Measurements from ENCODE around the gene RPH3AL.

RPH3AL gene

DNA sequence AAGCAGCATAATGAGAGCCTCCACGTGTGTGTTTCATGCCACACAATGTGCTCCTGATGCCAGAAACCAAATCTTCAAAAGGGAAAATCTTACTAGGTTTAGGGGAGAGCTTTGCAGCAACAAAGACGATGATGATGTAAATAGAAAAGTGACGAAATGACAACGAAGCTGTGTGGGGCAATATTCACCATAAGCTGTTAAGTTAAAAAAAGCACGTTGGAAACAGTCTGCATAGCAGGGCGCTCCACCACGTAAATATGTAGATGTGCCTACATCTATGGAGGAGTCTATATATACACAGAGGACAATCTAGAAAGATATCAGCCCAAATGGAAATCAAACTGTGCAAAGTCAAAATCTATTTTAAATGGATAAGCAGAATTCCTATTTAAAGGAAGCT is 61.0 kb downstream of the RPH3AL start:
- no peak overlapping the region for H3K4me3 ChIP-seq (ENCODE audit: low read depth in 1 of 2, low read length in 2 of 2)
- H3K9me3 ChIP-seq (ENCODE audit: control insufficient read depth in 1 of 2, low read length in 2 of 2) = no peaks in the 10 kb centered on the region
- H3K36me3 ChIP-seq (ENCODE audit: control insufficient read depth in 1 of 2, insufficient read depth in 2 of 2, low read length in 2 of 2) = peaks cover 0 to 11% of the 10 kb centered on the region in 2 donors
- no peak overlapping the region for H3K27ac ChIP-seq (ENCODE audit: low read depth, low read length)
- H3K27me3 ChIP-seq (ENCODE audit: control insufficient read depth in 1 of 2, insufficient read depth in 2 of 2, low read length in 2 of 2) = no peaks in the 10 kb centered on the region
- no peaks in the 10 kb centered on the region for H3K4me1 ChIP-seq (ENCODE audit: control insufficient read depth in 1 of 2, insufficient read depth in 2 of 2, low read length in 2 of 2)
- H3K9ac ChIP-seq (ENCODE audit: low read depth in 1 of 2, low read length in 2 of 2) = no peak overlapping the region

DNA sequence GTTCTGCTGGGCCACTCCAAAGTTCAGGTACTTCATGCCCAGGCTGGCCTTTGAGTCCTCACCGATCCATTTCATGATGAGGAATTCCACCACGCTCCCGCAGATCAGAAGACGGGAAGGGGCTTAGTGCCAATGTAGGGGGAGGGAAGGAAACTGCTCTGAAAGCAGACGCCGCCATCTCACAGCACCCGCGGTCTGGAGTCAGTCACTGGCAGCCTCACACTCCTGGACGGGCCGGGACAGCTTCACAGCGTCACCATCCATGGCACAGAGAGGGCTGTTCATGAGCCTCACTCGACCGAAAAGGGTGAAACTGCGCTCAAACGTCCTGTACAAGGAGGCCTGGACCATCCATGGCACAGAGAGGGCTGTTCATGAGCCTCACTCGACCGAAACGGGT is 62.0 kb downstream of the RPH3AL start:
- Histone ChIP-seq H3K9ac (ENCODE audit: low read depth in 1 of 2, low read length in 2 of 2) (no peak overlapping the region), H3K27me3 (ENCODE audit: control insufficient read depth in 1 of 2, insufficient read depth in 2 of 2, low read length in 2 of 2) (no peaks in the 10 kb centered on the region), H3K4me3 (ENCODE audit: low read depth in 1 of 2, low read length in 2 of 2) (no peak overlapping the region), H3K9me3 (ENCODE audit: control insufficient read depth in 1 of 2, low read length in 2 of 2) (no peaks in the 10 kb centered on the region), H3K36me3 (ENCODE audit: control insufficient read depth in 1 of 2, insufficient read depth in 2 of 2, low read length in 2 of 2) (peaks cover 0 to 11% of the 10 kb centered on the region in 2 donors), H3K4me1 (ENCODE audit: control insufficient read depth in 1 of 2, insufficient read depth in 2 of 2, low read length in 2 of 2) (no peaks in the 10 kb centered on the region), H3K27ac (ENCODE audit: low read depth, low read length) (no peak overlapping the region)

DNA sequence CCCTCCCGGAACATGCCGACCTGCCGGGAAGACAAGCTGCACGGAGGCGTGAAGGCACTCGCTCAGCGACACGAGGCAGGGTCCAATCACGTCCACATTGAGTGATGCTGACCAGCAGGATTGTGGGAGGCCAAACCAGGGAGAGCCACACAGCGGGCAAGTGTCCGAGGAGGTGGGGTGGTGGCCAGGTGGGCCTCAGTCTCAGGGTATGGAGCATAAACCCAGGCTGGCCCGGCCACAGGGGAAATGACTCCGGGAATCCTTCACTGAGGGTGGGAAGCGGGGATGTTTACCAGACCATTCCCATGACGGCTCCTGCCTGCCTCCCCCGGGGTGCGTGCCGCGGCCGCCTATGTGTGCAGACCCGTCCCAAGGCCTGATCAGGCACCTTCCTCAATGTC is 62.5 kb downstream of the RPH3AL start:
- no peaks in the 10 kb centered on the region for H3K27me3 ChIP-seq (ENCODE audit: control insufficient read depth in 1 of 2, insufficient read depth in 2 of 2, low read length in 2 of 2)
- no peak overlapping the region for H3K9ac ChIP-seq (ENCODE audit: low read depth in 1 of 2, low read length in 2 of 2)
- H3K9me3 ChIP-seq (ENCODE audit: control insufficient read depth in 1 of 2, low read length in 2 of 2) = no peaks in the 10 kb centered on the region
- peaks cover 0 to 11% of the 10 kb centered on the region in 2 donors for H3K36me3 ChIP-seq (ENCODE audit: control insufficient read depth in 1 of 2, insufficient read depth in 2 of 2, low read length in 2 of 2)
- no peak overlapping the region for H3K27ac ChIP-seq (ENCODE audit: low read depth, low read length)
- H3K4me1 ChIP-seq (ENCODE audit: control insufficient read depth in 1 of 2, insufficient read depth in 2 of 2, low read length in 2 of 2) = no peaks in the 10 kb centered on the region
- H3K4me3 ChIP-seq (ENCODE audit: low read depth in 1 of 2, low read length in 2 of 2) = no peak overlapping the region

DNA sequence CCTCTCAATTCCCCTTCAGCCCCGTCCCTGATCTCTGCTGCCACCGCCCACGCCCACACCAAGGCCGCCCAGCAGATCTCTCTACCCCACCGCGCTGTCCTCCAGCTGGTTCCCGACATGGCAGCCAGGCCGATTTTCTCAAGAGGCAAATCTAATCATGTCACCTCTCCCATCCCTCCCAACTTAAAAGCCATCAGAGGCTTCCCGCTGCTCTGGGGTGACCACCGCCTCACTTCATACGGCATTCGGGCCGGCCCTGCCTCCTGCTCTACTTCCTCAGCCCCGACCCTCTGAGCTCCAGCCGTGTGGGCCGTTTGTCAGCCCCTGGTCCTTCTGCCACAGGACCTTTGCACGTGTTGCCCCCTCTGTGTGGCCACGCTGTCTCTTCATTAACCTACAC is 63.2 kb downstream of the RPH3AL start:
- Histone ChIP-seq H3K4me1 (ENCODE audit: control insufficient read depth in 1 of 2, insufficient read depth in 2 of 2, low read length in 2 of 2) (no peaks in the 10 kb centered on the region), H3K36me3 (ENCODE audit: control insufficient read depth in 1 of 2, insufficient read depth in 2 of 2, low read length in 2 of 2) (peaks cover 0 to 11% of the 10 kb centered on the region in 2 donors), H3K4me3 (ENCODE audit: low read depth in 1 of 2, low read length in 2 of 2) (no peak overlapping the region), H3K9ac (ENCODE audit: low read depth in 1 of 2, low read length in 2 of 2) (no peak overlapping the region), H3K27ac (ENCODE audit: low read depth, low read length) (no peak overlapping the region), H3K27me3 (ENCODE audit: control insufficient read depth in 1 of 2, insufficient read depth in 2 of 2, low read length in 2 of 2) (no peaks in the 10 kb centered on the region), H3K9me3 (ENCODE audit: control insufficient read depth in 1 of 2, low read length in 2 of 2) (no peaks in the 10 kb centered on the region)

DNA sequence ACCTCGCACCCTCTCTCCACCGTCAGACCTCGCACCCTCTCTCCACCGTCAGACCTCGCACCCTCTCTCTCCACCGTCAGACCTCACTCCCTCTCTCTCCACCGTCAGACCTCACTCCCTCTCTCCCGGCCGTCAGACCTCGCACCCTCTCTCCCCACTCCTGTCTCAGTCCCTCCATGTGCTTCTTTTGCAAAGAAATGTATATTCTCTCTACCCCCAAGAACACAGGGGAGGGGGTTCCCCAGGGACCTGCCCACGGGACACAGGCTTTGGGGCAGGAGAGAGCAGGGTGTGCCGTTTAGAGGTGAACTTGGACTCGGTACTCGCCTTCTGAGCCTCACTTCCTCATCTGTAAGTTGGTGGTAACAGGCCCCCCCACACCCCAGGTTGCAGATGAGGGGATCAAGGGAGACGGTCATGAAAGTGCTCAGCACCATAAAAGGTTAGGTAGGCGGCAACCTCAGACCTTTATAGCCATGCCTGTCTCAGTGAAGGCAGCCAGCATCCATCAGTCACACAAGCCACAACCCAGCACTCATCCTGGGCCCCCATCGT is 63.7 kb downstream of the RPH3AL start:
- Histone ChIP-seq H3K27me3 (ENCODE audit: control insufficient read depth in 1 of 2, insufficient read depth in 2 of 2, low read length in 2 of 2) (no peaks in the 10 kb centered on the region), H3K4me3 (ENCODE audit: low read depth in 1 of 2, low read length in 2 of 2) (no peak overlapping the region), H3K9ac (ENCODE audit: low read depth in 1 of 2, low read length in 2 of 2) (no peak overlapping the region), H3K27ac (ENCODE audit: low read depth, low read length) (no peak overlapping the region), H3K4me1 (ENCODE audit: control insufficient read depth in 1 of 2, insufficient read depth in 2 of 2, low read length in 2 of 2) (no peaks in the 10 kb centered on the region), H3K9me3 (ENCODE audit: control insufficient read depth in 1 of 2, low read length in 2 of 2) (no peaks in the 10 kb centered on the region), H3K36me3 (ENCODE audit: control insufficient read depth in 1 of 2, insufficient read depth in 2 of 2, low read length in 2 of 2) (peaks cover 0 to 11% of the 10 kb centered on the region in 2 donors)

DNA sequence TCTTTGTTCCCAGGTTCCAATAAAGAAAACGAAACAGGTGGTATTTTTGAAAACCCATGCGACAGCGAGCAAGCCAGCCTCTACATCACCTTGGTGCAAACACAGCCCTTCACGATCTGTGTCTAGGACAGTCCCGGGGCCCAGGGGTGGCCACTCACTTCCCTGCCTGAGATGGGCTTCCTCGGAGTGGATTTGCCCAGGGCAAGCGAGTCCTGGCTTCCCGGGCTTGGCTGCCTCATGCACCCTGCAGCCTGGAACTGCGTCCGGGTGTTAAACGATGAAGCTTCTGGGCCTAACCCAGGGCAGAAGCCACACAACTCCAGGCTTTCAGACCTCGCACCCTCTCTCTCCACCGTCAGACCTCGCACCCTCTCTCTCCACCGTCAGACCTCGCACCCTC is 66.0 kb downstream of the RPH3AL start:
- no peaks in the 10 kb centered on the region for H3K4me1 ChIP-seq (ENCODE audit: control insufficient read depth in 1 of 2, insufficient read depth in 2 of 2, low read length in 2 of 2)

DNA sequence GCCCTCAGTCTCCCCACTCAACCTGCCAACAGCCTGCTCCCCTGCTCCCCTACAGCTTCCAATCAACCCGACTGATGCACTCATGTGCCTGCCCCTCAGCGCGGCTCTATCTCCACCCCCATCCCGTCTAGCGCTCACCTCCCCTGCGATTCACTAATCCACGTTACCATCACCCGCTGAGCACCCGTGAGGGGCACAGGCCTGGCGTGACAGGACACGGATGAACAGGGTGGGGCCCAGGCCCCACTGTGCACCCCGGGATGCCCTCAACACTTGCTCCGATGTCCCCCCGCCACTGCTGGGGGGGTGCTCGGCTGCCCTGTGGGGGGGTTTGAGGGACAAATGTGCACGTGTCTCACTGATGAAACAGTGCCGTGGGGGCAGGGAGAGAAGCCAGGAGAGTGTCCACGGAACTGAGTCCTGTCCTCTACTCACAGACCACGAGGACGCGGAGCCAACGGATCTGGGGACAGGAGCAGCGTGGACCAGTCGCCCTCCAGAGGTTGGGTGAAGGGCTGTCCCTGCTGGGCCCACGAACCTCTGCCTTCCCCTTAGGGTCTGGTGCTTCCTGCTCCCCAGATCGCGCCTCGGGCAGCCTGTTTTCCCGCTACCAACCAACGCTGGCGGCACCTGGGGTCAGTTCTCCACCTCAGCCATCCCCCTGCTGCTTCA is 66.7 kb downstream of the RPH3AL start:
- Histone ChIP-seq H3K9me3 (ENCODE audit: control insufficient read depth in 1 of 2, low read length in 2 of 2) (no peaks in the 10 kb centered on the region), H3K9ac (ENCODE audit: low read depth in 1 of 2, low read length in 2 of 2) (no peak overlapping the region), H3K27ac (ENCODE audit: low read depth, low read length) (no peak overlapping the region), H3K27me3 (ENCODE audit: control insufficient read depth in 1 of 2, insufficient read depth in 2 of 2, low read length in 2 of 2) (no peaks in the 10 kb centered on the region), H3K4me3 (ENCODE audit: low read depth in 1 of 2, low read length in 2 of 2) (no peak overlapping the region), H3K36me3 (ENCODE audit: control insufficient read depth in 1 of 2, insufficient read depth in 2 of 2, low read length in 2 of 2) (peaks cover 0 to 16% of the 10 kb centered on the region in 2 donors), H3K4me1 (ENCODE audit: control insufficient read depth in 1 of 2, insufficient read depth in 2 of 2, low read length in 2 of 2) (no peaks in the 10 kb centered on the region)

More for the DNA sequence above, 66.0 kb downstream of the RPH3AL start:
- Histone ChIP-seq H3K4me3 (ENCODE audit: low read depth in 1 of 2, low read length in 2 of 2) (no peak overlapping the region), H3K27ac (ENCODE audit: low read depth, low read length) (no peak overlapping the region), H3K27me3 (ENCODE audit: control insufficient read depth in 1 of 2, insufficient read depth in 2 of 2, low read length in 2 of 2) (no peaks in the 10 kb centered on the region), H3K36me3 (ENCODE audit: control insufficient read depth in 1 of 2, insufficient read depth in 2 of 2, low read length in 2 of 2) (peaks cover 0 to 18% of the 10 kb centered on the region in 2 donors), H3K9ac (ENCODE audit: low read depth in 1 of 2, low read length in 2 of 2) (no peak overlapping the region), H3K9me3 (ENCODE audit: control insufficient read depth in 1 of 2, low read length in 2 of 2) (no peaks in the 10 kb centered on the region)

DNA sequence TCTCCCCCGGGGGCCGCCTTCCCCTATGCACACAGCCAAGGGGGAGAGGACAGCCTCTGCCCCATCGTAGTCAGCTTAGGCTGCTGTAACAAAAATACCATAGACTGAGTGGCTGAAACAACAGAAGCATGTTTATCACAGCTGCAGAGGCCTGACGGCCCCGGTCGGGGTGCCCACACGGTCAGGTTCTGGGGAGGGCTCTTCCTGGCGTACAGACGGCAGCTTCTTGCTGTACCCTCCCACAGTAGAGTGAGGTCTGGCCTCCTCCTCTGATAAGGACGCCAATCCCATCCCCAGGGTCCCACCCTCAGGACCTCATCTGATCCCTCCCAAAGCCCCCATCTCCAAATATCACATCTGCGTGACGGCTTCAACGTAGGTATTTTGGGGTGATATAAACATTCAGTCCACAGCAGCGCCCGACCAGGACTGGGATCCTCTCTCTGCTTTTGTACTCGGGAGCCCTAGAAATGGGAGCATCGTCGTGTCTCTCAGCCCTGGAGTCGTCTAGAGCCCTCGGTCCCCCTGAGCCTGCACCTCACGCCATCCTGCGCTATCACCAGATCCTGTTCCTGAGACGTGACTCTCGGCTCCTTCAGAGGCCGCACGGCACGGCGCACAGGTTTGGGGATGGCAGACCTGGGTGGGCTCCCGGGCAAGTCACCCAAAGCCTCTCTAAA is 67.8 kb downstream of the RPH3AL start:
- H3K9me3 ChIP-seq (ENCODE audit: control insufficient read depth in 1 of 2, low read length in 2 of 2) = no peaks in the 10 kb centered on the region
- H3K4me1 ChIP-seq (ENCODE audit: control insufficient read depth in 1 of 2, insufficient read depth in 2 of 2, low read length in 2 of 2) = no peaks in the 10 kb centered on the region
- no peaks in the 10 kb centered on the region for H3K27me3 ChIP-seq (ENCODE audit: control insufficient read depth in 1 of 2, insufficient read depth in 2 of 2, low read length in 2 of 2)
- no peak overlapping the region for H3K27ac ChIP-seq (ENCODE audit: low read depth, low read length)
- H3K36me3 ChIP-seq (ENCODE audit: control insufficient read depth in 1 of 2, insufficient read depth in 2 of 2, low read length in 2 of 2) = peaks cover 0 to 11% of the 10 kb centered on the region in 2 donors
- H3K4me3 ChIP-seq (ENCODE audit: low read depth in 1 of 2, low read length in 2 of 2) = no peak overlapping the region
- no peak overlapping the region for H3K9ac ChIP-seq (ENCODE audit: low read depth in 1 of 2, low read length in 2 of 2)

DNA sequence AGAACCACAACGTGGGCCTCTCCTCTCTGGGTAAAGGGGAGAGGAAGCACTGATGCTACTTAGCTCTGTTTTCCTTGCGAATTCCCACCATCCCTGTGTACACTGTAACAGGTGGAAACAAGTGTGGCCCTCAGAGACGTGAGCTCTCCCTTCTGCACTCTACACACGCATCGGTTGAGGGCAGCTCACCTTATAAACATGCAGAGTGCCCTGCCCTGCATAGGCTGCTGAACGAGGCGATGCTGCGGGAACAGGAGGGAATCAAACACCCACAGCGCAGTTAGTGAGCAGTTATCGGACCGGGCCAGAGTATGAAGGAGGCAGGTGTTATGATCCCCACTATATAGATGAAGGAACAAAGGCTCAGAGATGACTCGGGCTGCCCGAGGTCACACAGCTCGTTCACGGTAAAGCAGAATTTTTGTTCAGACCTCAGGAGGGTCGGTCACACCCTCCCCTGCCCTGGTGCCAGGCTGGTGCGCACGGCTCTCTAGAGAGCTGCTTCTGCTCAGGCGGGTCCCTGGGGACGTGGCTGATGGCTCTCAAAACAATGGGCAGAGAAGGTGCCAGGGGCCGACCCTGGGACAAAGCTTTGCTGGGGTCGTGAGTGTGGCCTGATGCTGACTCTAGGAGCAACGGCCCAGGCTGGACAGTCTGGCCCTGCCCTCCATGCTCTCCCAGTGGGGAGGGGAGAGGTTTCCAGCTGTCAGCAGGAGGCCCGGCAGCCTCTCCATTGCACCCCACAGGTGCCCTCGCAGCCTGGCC is 68.5 kb downstream of the RPH3AL start:
- Histone ChIP-seq H3K27me3 (ENCODE audit: control insufficient read depth in 1 of 2, insufficient read depth in 2 of 2, low read length in 2 of 2) (no peaks in the 10 kb centered on the region), H3K9ac (ENCODE audit: low read depth in 1 of 2, low read length in 2 of 2) (no peak overlapping the region), H3K9me3 (ENCODE audit: control insufficient read depth in 1 of 2, low read length in 2 of 2) (no peaks in the 10 kb centered on the region), H3K27ac (ENCODE audit: low read depth, low read length) (no peak overlapping the region), H3K36me3 (ENCODE audit: control insufficient read depth in 1 of 2, insufficient read depth in 2 of 2, low read length in 2 of 2) (peaks cover 0 to 8% of the 10 kb centered on the region in 2 donors), H3K4me3 (ENCODE audit: low read depth in 1 of 2, low read length in 2 of 2) (no peak overlapping the region), H3K4me1 (ENCODE audit: control insufficient read depth in 1 of 2, insufficient read depth in 2 of 2, low read length in 2 of 2) (no peaks in the 10 kb centered on the region)

All from duodenal mucosa (tissue), 2 donors.